H9 (cell line): ENCODE measurements around the gene RBFOX2. TPM values are rescaled to one million over a fixed set of nuclear protein-coding genes. Genes with fewer than 3 reads are reported as not detected.

Experiments used
- DNase-seq: peaks from one replicate; pipeline ENCODE4 v3.0.0-alpha.2; 2017
- H2AFZ ChIP-seq: one replicate; pipeline ENCODE4 v1.6.1; 2013; ENCODE audit warnings: mild to moderate bottlenecking, low read length, control low read depth, moderate library complexity
- H2AK5ac ChIP-seq: 2 replicates; pipeline ENCODE4 v1.6.1; 2013; ENCODE audit warnings: low read length, control low read depth, mixed read lengths; ENCODE audit not compliant: insufficient read length
- H2BK120ac ChIP-seq: one replicate; pipeline ENCODE4 v1.6.1; 2013; ENCODE audit warnings: low read depth, mild to moderate bottlenecking, low read length, control low read depth, inconsistent platforms; ENCODE audit not compliant: poor library complexity, severe bottlenecking
- H2BK12ac ChIP-seq: 2 replicates; pipeline ENCODE4 v1.6.1; 2013; ENCODE audit warnings: low read length, control low read depth, mixed read lengths, low read depth; ENCODE audit not compliant: insufficient read length
- H2BK15ac ChIP-seq: 2 replicates; pipeline ENCODE4 v1.6.1; 2013; ENCODE audit warnings: low read depth, low read length, control low read depth
- H2BK20ac ChIP-seq: one replicate; pipeline ENCODE4 v1.6.1; 2013; ENCODE audit warnings: low read depth, mild to moderate bottlenecking, low read length, control low read depth, inconsistent platforms; ENCODE audit not compliant: poor library complexity, severe bottlenecking
- H2BK5ac ChIP-seq: 2 replicates; pipeline ENCODE4 v1.6.1; 2013; ENCODE audit warnings: low read length, control low read depth, mixed read lengths; ENCODE audit not compliant: insufficient read length
- H3K14ac ChIP-seq: 2 replicates; pipeline ENCODE4 v1.6.1; 2013; ENCODE audit warnings: low read length, control low read depth; ENCODE audit not compliant: insufficient read depth
- H3K18ac ChIP-seq: 2 replicates; pipeline ENCODE4 v1.6.1; 2013; ENCODE audit warnings: low read depth, mild to moderate bottlenecking, mixed read lengths, low read length, control low read depth; ENCODE audit not compliant: insufficient read length
- H3K23ac ChIP-seq: 2 replicates; pipeline ENCODE4 v1.6.1; 2013; ENCODE audit warnings: low read length, control low read depth, mixed read lengths, low read depth; ENCODE audit not compliant: insufficient read length
- H3K23me2 ChIP-seq: 2 replicates; pipeline ENCODE4 v1.6.1; 2013; ENCODE audit warnings: low read depth, mild to moderate bottlenecking, mixed read lengths, low read length, control low read depth; ENCODE audit not compliant: insufficient read length, poor library complexity, severe bottlenecking
- H3K27ac ChIP-seq: 2 replicates; pipeline ENCODE4 v1.5.1; 2013; ENCODE audit warnings: low read length, control low read depth, mixed read lengths, low read depth; ENCODE audit not compliant: insufficient read length
- H3K27me3 ChIP-seq: 2 replicates; pipeline ENCODE4 v1.6.1; 2013; ENCODE audit warnings: low read length, control low read depth, inconsistent platforms; ENCODE audit not compliant: insufficient read depth
- H3K4ac ChIP-seq: 2 replicates; pipeline ENCODE4 v1.6.1; 2013; ENCODE audit warnings: low read depth, mild to moderate bottlenecking, control low read depth, inconsistent platforms, low read length, moderate library complexity
- H3K4me1 ChIP-seq: 2 replicates; pipeline ENCODE4 v1.6.1; 2013; ENCODE audit warnings: low read length, control low read depth, inconsistent platforms; ENCODE audit not compliant: insufficient read depth
- H3K4me2 ChIP-seq: 2 replicates; pipeline ENCODE4 v1.6.1; 2013; ENCODE audit warnings: low read length, control low read depth, mixed read lengths; ENCODE audit not compliant: insufficient read length, insufficient read depth
- H3K56ac ChIP-seq: 2 replicates; pipeline ENCODE4 v1.6.1; 2013; ENCODE audit warnings: low read depth, mild to moderate bottlenecking, mixed read lengths, low read length, control low read depth; ENCODE audit not compliant: insufficient read length
- H3K79me1 ChIP-seq: 2 replicates; pipeline ENCODE4 v1.6.1; 2013; ENCODE audit warnings: low read depth, mild to moderate bottlenecking, moderate library complexity, low read length, control low read depth, inconsistent platforms; ENCODE audit not compliant: insufficient read depth, poor library complexity, severe bottlenecking
- H3K79me2 ChIP-seq: 2 replicates; pipeline ENCODE4 v1.6.1; 2013; ENCODE audit warnings: low read length, control low read depth, inconsistent platforms; ENCODE audit not compliant: insufficient read depth
- H3K9ac ChIP-seq: 2 replicates; pipeline ENCODE4 v1.6.1; 2013; ENCODE audit warnings: low read length, control low read depth, mixed read lengths; ENCODE audit not compliant: insufficient read length; ENCODE audit errors: extremely low read depth
- H3K9me3 ChIP-seq: one replicate; pipeline ENCODE4 v1.6.1; 2013; ENCODE audit warnings: low read depth, low read length, inconsistent platforms; ENCODE audit not compliant: control insufficient read depth
- H3T11ph ChIP-seq: one replicate; pipeline ENCODE4 v1.6.1; 2013; ENCODE audit warnings: mild to moderate bottlenecking, low read length, control low read depth, inconsistent platforms
- H4K20me1 ChIP-seq: one replicate; pipeline ENCODE4 v1.6.1; 2013; ENCODE audit not compliant: control insufficient read depth, insufficient read length, insufficient read depth
- H4K5ac ChIP-seq: 2 replicates; pipeline ENCODE4 v1.6.1; 2013; ENCODE audit warnings: low read depth, mild to moderate bottlenecking, mixed read lengths, low read length, control low read depth; ENCODE audit not compliant: insufficient read length
- H4K8ac ChIP-seq: replicated peaks from 2 replicates; pipeline ENCODE4 v1.6.1; 2013; ENCODE audit warnings: low read length, control low read depth, mixed read lengths, low read depth; ENCODE audit not compliant: insufficient read length
- H4K91ac ChIP-seq: 2 replicates; pipeline ENCODE4 v1.6.1; 2013; ENCODE audit warnings: low read depth, mild to moderate bottlenecking, moderate library complexity, mixed read lengths, low read length, control low read depth; ENCODE audit not compliant: insufficient read length
- H3K27ac Mint-ChIP-seq, 3 experiments: 2 replicates in 2 of 3; 3 replicates in 1 of 3; pipeline ENCODE4 v1.8.0; 2020 to 2021; ENCODE audit warnings: mixed read lengths in 3 of 3, mild to moderate bottlenecking in 1 of 3, moderate library complexity in 1 of 3
- H3K27me3 Mint-ChIP-seq: 2 replicates; pipeline ENCODE4 v1.8.0; 2021; ENCODE audit warnings: low read depth, mild to moderate bottlenecking, moderate library complexity, mixed read lengths
- H3K36me3 Mint-ChIP-seq, 3 experiments: 2 replicates in 2 of 3; 3 replicates in 1 of 3; pipeline ENCODE4 v1.8.0; 2020 to 2021; ENCODE audit warnings: low read depth in 3 of 3, mixed read lengths in 3 of 3; ENCODE audit not compliant: insufficient read depth in 1 of 3
- H3K4me1 Mint-ChIP-seq, 2 experiments: 2 replicates each; pipeline ENCODE4 v1.8.0; 2020; ENCODE audit warnings: mixed read lengths in 2 of 2
- H3K4me3 Mint-ChIP-seq, 2 experiments: 2 replicates in 1 of 2; 3 replicates in 1 of 2; pipeline ENCODE4 v1.8.0; 2020 to 2021; ENCODE audit warnings: mild to moderate bottlenecking in 2 of 2, mixed read lengths in 2 of 2, moderate library complexity in 1 of 2
- H3K9me3 Mint-ChIP-seq, 2 experiments: 2 replicates in 1 of 2; 3 replicates in 1 of 2; pipeline ENCODE4 v1.8.0; 2020; ENCODE audit warnings: mild to moderate bottlenecking in 2 of 2, mixed read lengths in 2 of 2, moderate library complexity in 1 of 2
- WGBS: extraction: QIAGEN DNeasy Blood & Tissue Kit; methylation state at CpG from one replicate; pipeline ENCODE4 v1.1.7; 2013; ENCODE audit warnings: missing lambda C conversion rate, low lambda C conversion rate, mixed read lengths; ENCODE audit not compliant: insufficient read length; ENCODE audit errors: extremely low coverage; 5-methylcytosine and 5-hydroxymethylcytosine counted together
- total RNA-seq: library from RNA; stranded (reverse); gene quantifications from 2 replicates; pipeline ENCODE4 v1.2.1, GENCODE V29; 2021
- TF ChIP-seq, protein P1 (sequence below): fragments of 200-600 bp; sonication (generic); conservative IDR thresholded peaks from 3 replicates; pipeline ENCODE4 v1.8.0; 2021; ENCODE audit warnings: antibody characterized with exemption, mild to moderate bottlenecking

Gene RBFOX2
- total RNA-seq, 1 experiment from 2014 or later: 84.7 TPM

DNA sequence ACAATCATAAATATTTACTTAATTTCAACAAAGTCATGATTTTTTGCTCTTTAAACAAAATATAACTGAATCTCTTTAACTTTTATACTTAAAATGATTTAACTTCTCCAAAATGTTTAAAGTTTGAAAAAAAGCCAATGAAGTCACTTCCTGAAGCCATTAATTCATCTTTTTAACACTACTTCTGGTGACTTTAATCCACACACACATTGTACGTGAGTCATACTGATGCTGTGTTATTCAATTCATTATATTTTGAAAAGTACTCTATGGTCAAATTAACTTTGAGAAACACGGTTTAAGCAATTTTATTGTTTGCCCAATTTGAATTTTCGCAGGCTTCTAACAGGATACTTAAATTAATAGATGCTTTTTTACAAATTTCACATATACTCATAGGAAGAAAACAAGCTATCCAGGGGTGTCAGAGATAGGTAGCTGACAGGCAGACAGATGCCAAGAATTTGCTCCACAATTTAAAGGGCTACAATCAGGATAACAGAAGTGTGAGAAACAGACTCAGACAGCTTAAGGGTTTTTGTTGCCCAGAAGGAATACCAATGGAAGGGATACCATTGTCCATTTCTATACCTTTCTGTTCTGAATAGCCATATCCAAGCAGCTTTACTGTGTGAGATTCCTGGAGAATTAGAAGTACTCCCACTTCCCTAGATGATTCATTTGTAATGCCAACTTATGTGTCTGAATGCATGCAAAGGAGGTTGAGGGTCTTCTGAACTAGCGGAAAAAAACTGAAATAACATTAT, 118.4 kb downstream of the RBFOX2 start:
- no peak overlapping the region for H3T11ph ChIP-seq
- no peak overlapping the region for H4K8ac ChIP-seq
- H3K27ac Mint-ChIP-seq: no peak overlapping the region
- TF ChIP-seq, protein P1, sequence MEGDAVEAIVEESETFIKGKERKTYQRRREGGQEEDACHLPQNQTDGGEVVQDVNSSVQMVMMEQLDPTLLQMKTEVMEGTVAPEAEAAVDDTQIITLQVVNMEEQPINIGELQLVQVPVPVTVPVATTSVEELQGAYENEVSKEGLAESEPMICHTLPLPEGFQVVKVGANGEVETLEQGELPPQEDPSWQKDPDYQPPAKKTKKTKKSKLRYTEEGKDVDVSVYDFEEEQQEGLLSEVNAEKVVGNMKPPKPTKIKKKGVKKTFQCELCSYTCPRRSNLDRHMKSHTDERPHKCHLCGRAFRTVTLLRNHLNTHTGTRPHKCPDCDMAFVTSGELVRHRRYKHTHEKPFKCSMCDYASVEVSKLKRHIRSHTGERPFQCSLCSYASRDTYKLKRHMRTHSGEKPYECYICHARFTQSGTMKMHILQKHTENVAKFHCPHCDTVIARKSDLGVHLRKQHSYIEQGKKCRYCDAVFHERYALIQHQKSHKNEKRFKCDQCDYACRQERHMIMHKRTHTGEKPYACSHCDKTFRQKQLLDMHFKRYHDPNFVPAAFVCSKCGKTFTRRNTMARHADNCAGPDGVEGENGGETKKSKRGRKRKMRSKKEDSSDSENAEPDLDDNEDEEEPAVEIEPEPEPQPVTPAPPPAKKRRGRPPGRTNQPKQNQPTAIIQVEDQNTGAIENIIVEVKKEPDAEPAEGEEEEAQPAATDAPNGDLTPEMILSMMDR: no peak
- peaks cover 37 to 39% of the 10 kb centered on the region in 2 experiments for H3K4me1 Mint-ChIP-seq
- no peak overlapping the region for H2AK5ac ChIP-seq
- H2BK15ac ChIP-seq: no peak overlapping the region
- H3K27me3 Mint-ChIP-seq: no peaks in the 10 kb centered on the region
- no peak overlapping the region for H3K27ac ChIP-seq
- H3K23ac ChIP-seq: no peak overlapping the region
- no peak overlapping the region for H3K56ac ChIP-seq
- H3K4ac ChIP-seq: no peak overlapping the region
- no peak overlapping the region for H2AFZ ChIP-seq
- H4K91ac ChIP-seq: no peak overlapping the region
- H2BK5ac ChIP-seq: no peak overlapping the region
- no peak for DNase-seq
- no peaks in the 10 kb centered on the region for H3K9me3 Mint-ChIP-seq
- peaks cover 8% of the 10 kb centered on the region; the same call in 1 of the 2 replicates for H3K4me1 ChIP-seq
- no CpG with 5 or more reads among the region's 4 CpGs for whole genome bisulfite sequencing
- no peaks in the 10 kb centered on the region; a peak in 1 of 7 replicates for H3K36me3 Mint-ChIP-seq
- no peaks in the 10 kb centered on the region for H4K20me1 ChIP-seq
- no peaks in the 10 kb centered on the region for H3K27me3 ChIP-seq
- no peak overlapping the region for H2BK12ac ChIP-seq
- H2BK20ac ChIP-seq: no peak overlapping the region
- H3K4me2 ChIP-seq: no peak overlapping the region
- H3K9ac ChIP-seq: no peak overlapping the region
- no peak overlapping the region for H3K4me3 Mint-ChIP-seq
- no peak overlapping the region for H3K18ac ChIP-seq
- no peak overlapping the region for H3K14ac ChIP-seq
- peaks cover 8% of the 10 kb centered on the region; the same call in 1 of the 2 replicates for H3K79me2 ChIP-seq
- H3K23me2 ChIP-seq: no peaks in the 10 kb centered on the region
- no peak overlapping the region for H4K5ac ChIP-seq
- H3K9me3 ChIP-seq: no peaks in the 10 kb centered on the region
- no peak overlapping the region for H2BK120ac ChIP-seq
- peaks cover 3% of the 10 kb centered on the region for H3K79me1 ChIP-seq
